ENCODE measurements around the gene PHC2.
A peak's percentile ranks its signal among the peaks of the same experiment; 100 is the strongest.

The PHC2 gene

GRCh38 chr1:33441088-33441745, 10.3 kb upstream of the PHC2 start:
- FAIRE-seq = no peak
- no peak for TF ChIP-seq POLR2A (IDR thresholded peaks at IDR 0.05; ENCODE audit: low read depth, low read length)
- no peak for DNase-seq (ENCODE audit: insufficient read length, low spot score)

GRCh38 chr1:33439662-33440061, 8.8 kb upstream of the PHC2 start:
- DNase-seq (ENCODE audit: insufficient read length, low spot score) (no peak), FAIRE-seq (no peak)
- no peak for TF ChIP-seq POLR2A (IDR thresholded peaks at IDR 0.05; ENCODE audit: low read depth, low read length)

GRCh38 chr1:33438364-33439160, 7.7 kb upstream of the PHC2 start:
- TF ChIP-seq POLR2A (IDR thresholded peaks at IDR 0.05; ENCODE audit: low read depth, low read length) = no peak
- DNase-seq (ENCODE audit: insufficient read length, low spot score) (no peak), FAIRE-seq (no peak)

- no peak for TF ChIP-seq POLR2A (IDR thresholded peaks at IDR 0.05; ENCODE audit: low read depth, low read length)
- no peak for DNase-seq (ENCODE audit: insufficient read length, low spot score)
- no peak for FAIRE-seq
Measured at GRCh38 chr1:33436557-33437285, 5.8 kb upstream of the PHC2 start.

- DNase-seq (ENCODE audit: insufficient read length, low spot score) (no peak), FAIRE-seq (peak; percentile 48)
- no peak for TF ChIP-seq POLR2A (IDR thresholded peaks at IDR 0.05; ENCODE audit: low read depth, low read length)
Measured at GRCh38 chr1:33435096-33435820, 4.4 kb upstream of the PHC2 start.

- no peak for DNase-seq (ENCODE audit: insufficient read length, low spot score)
- TF ChIP-seq POLR2A (IDR thresholded peaks at IDR 0.05; ENCODE audit: low read depth, low read length) = no peak
- no peak for FAIRE-seq
Measured at GRCh38 chr1:33434363-33434750, 3.5 kb upstream of the PHC2 start.

- DNase-seq (ENCODE audit: insufficient read length, low spot score) (peak; percentile 70), FAIRE-seq (peak; percentile 98)
- TF ChIP-seq POLR2A (IDR thresholded peaks at IDR 0.05; ENCODE audit: low read depth, low read length) = no peak
Measured at GRCh38 chr1:33433509-33434362, 2.8 kb upstream of the PHC2 start.

GRCh38 chr1:33429856-33430691, 821 bp downstream of the PHC2 start:
- no peak for TF ChIP-seq POLR2A (IDR thresholded peaks at IDR 0.05; ENCODE audit: low read depth, low read length)
- FAIRE-seq = no peak
- DNase-seq (ENCODE audit: insufficient read length, low spot score) = no peak

- DNase-seq (ENCODE audit: insufficient read length, low spot score) (no peak), FAIRE-seq (no peak)
- no peak for TF ChIP-seq POLR2A (IDR thresholded peaks at IDR 0.05; ENCODE audit: low read depth, low read length)
Measured at GRCh38 chr1:33429332-33429731, 1.6 kb downstream of the PHC2 start.

GRCh38 chr1:33428661-33429060, 2.2 kb downstream of the PHC2 start:
- DNase-seq (ENCODE audit: insufficient read length, low spot score) (no peak), FAIRE-seq (no peak)
- no peak for TF ChIP-seq POLR2A (IDR thresholded peaks at IDR 0.05; ENCODE audit: low read depth, low read length)

GRCh38 chr1:33426916-33427315, 4.0 kb downstream of the PHC2 start:
- FAIRE-seq = no peak
- no peak for DNase-seq (ENCODE audit: insufficient read length, low spot score)
- no peak for TF ChIP-seq POLR2A (IDR thresholded peaks at IDR 0.05; ENCODE audit: low read depth, low read length)

GRCh38 chr1:33425900-33426299, 5.0 kb downstream of the PHC2 start:
- FAIRE-seq (no peak), DNase-seq (ENCODE audit: insufficient read length, low spot score) (no peak)
- no peak for TF ChIP-seq POLR2A (IDR thresholded peaks at IDR 0.05; ENCODE audit: low read depth, low read length)

Data from H54 (cell line).